Measurements from ENCODE around the gene GPR146.

DNA sequence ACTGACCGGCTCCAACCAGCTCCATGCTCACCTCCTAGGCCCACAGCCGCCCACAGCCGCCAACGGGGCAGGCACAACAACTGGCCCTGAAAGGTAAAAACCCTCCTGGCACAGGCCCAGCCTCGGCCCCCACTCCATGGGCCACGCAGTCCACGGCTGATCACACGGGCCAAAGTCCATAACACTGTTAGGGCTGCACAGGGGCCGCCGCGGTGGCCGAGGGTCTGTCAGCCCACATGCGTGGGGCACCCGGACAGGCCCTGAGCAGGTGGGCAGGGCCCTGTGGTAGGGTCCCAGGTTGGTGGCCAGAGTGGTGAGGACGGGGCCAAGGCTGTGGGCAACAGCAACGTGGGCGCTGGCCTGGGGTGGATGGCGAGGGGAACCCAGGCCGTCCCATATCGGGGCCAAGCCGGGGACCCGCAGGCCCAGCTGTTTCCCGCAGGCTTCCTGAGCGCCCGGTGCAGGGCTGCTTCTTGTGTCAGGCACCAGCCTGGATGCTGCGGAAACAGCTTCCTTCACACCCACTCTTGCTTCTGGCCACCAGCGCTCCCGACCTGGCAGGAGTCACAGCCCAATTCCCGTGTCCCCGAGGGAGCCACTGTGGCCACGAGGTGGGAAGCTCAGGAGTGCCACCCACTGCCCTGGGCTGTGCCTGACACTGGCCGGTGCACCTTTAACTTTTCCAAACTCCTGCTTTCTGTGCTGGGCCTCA is 32.2 kb upstream of the GPR146 start:
- TF ChIP-seq, protein P1, sequence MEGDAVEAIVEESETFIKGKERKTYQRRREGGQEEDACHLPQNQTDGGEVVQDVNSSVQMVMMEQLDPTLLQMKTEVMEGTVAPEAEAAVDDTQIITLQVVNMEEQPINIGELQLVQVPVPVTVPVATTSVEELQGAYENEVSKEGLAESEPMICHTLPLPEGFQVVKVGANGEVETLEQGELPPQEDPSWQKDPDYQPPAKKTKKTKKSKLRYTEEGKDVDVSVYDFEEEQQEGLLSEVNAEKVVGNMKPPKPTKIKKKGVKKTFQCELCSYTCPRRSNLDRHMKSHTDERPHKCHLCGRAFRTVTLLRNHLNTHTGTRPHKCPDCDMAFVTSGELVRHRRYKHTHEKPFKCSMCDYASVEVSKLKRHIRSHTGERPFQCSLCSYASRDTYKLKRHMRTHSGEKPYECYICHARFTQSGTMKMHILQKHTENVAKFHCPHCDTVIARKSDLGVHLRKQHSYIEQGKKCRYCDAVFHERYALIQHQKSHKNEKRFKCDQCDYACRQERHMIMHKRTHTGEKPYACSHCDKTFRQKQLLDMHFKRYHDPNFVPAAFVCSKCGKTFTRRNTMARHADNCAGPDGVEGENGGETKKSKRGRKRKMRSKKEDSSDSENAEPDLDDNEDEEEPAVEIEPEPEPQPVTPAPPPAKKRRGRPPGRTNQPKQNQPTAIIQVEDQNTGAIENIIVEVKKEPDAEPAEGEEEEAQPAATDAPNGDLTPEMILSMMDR (IDR thresholded peaks at IDR 0.05) = no peak
- TF ChIP-seq POLR2AphosphoS5 (IDR thresholded peaks at IDR 0.05) (no peak), POLR2A (IDR thresholded peaks at IDR 0.05) (no peak)
